ENCODE measurements around the gene RYR1. TPM values are rescaled to one million over a fixed set of nuclear protein-coding genes. Genes with fewer than 3 reads are reported as not detected.
"Not testable (repeated sequence)": the region's sequence is repeated elsewhere in the genome, so short reads cannot be mapped to it uniquely, and the experiment has no call there.

The RYR1 gene
- polyA plus RNA-seq, 1 experiment, result not detected

DNA sequence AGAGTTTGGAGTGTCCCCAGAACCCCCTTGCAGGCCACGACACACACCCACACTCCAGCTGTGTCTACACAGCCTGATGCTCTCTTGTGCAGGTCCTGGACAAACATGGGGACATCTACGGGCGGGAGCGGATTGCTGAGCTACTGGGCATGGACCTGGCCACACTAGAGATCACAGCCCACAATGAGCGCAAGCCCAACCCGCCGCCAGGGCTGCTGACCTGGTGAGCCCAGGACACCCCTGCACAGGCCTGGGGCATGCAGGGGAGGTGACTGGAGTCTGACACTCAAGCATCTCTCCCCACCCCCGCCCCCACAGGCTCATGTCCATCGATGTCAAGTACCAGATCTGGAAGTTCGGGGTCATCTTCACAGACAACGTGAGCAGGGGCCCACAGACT is 144.3 kb downstream of the RYR1 start:
- POLR2A ChIA-PET, result no interaction called here
- DNase-seq (ENCODE audit: low read depth, low spot score), result no peak
- TF ChIP-seq, protein P1, sequence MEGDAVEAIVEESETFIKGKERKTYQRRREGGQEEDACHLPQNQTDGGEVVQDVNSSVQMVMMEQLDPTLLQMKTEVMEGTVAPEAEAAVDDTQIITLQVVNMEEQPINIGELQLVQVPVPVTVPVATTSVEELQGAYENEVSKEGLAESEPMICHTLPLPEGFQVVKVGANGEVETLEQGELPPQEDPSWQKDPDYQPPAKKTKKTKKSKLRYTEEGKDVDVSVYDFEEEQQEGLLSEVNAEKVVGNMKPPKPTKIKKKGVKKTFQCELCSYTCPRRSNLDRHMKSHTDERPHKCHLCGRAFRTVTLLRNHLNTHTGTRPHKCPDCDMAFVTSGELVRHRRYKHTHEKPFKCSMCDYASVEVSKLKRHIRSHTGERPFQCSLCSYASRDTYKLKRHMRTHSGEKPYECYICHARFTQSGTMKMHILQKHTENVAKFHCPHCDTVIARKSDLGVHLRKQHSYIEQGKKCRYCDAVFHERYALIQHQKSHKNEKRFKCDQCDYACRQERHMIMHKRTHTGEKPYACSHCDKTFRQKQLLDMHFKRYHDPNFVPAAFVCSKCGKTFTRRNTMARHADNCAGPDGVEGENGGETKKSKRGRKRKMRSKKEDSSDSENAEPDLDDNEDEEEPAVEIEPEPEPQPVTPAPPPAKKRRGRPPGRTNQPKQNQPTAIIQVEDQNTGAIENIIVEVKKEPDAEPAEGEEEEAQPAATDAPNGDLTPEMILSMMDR (IDR thresholded peaks at IDR 0.05; ENCODE audit: low read depth, low read length), result no peak
- no peak overlapping the region for H3K27ac ChIP-seq (ENCODE audit: low read depth, low read length)
- CTCF ChIA-PET, result no interaction called here
- H3K27me3 ChIP-seq (ENCODE audit: control insufficient read depth, insufficient read depth, low read length), result no peaks in the 10 kb centered on the region
- H3K9me3 ChIP-seq (ENCODE audit: control insufficient read depth, insufficient read depth, low read length), result no peaks in the 10 kb centered on the region
- H3K4me3 ChIP-seq (ENCODE audit: low read depth, low read length), result no peak overlapping the region

DNA sequence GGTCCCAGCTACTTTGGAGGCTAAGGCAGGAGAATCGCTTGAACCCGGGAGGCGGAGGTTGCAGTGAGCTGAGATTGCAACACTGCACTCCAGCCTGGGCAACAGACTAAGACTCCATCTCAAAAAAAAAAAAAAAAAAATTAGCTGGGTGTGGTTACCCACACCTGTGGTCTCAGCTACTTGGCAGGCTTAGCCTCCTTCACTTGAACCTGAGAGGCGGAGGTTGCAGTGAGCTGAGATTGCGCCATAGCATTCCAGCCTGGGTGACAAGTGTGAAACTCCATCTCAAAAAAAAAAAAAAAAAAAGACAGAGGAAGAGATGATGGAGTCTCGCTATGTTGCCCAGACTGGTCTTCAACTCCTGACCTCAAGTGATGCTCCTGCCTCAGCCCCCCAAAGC is 145.8 kb downstream of the RYR1 start:
- POLR2A ChIA-PET; H3K4me3 ChIP-seq (ENCODE audit: low read depth, low read length); H3K27ac ChIP-seq (ENCODE audit: low read depth, low read length); H3K9me3 ChIP-seq (ENCODE audit: control insufficient read depth, insufficient read depth, low read length); CTCF ChIA-PET; DNase-seq (ENCODE audit: low read depth, low spot score); H3K27me3 ChIP-seq (ENCODE audit: control insufficient read depth, insufficient read depth, low read length): not testable (repeated sequence)

DNA sequence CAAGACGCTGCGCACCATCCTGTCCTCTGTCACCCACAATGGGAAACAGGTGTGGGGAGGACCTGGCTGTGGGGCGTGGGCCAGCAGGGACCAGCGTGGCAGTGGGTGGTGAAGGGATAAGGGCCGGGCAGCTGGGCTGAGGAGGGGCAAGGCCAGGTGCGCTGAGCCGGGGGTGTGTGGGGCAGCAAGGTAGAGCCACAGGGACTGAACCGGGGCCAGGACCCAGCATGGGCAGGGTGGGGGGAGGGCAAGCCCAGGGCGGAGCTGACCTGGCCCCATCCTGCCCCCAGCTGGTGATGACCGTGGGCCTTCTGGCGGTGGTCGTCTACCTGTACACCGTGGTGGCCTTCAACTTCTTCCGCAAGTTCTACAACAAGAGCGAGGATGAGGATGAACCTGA is 146.6 kb downstream of the RYR1 start:
- Histone ChIP-seq H3K9me3 (ENCODE audit: control insufficient read depth, insufficient read depth, low read length) (no peaks in the 10 kb centered on the region), H3K4me3 (ENCODE audit: low read depth, low read length) (no peak overlapping the region), H3K27me3 (ENCODE audit: control insufficient read depth, insufficient read depth, low read length) (no peaks in the 10 kb centered on the region), H3K27ac (ENCODE audit: low read depth, low read length) (no peak overlapping the region)
- ChIA-PET POLR2A (no interaction called here), CTCF (no interaction called here)
- TF ChIP-seq, protein P1 (IDR thresholded peaks at IDR 0.05; ENCODE audit: low read depth, low read length), result no peak
- no peak for DNase-seq (ENCODE audit: low read depth, low spot score)

DNA sequence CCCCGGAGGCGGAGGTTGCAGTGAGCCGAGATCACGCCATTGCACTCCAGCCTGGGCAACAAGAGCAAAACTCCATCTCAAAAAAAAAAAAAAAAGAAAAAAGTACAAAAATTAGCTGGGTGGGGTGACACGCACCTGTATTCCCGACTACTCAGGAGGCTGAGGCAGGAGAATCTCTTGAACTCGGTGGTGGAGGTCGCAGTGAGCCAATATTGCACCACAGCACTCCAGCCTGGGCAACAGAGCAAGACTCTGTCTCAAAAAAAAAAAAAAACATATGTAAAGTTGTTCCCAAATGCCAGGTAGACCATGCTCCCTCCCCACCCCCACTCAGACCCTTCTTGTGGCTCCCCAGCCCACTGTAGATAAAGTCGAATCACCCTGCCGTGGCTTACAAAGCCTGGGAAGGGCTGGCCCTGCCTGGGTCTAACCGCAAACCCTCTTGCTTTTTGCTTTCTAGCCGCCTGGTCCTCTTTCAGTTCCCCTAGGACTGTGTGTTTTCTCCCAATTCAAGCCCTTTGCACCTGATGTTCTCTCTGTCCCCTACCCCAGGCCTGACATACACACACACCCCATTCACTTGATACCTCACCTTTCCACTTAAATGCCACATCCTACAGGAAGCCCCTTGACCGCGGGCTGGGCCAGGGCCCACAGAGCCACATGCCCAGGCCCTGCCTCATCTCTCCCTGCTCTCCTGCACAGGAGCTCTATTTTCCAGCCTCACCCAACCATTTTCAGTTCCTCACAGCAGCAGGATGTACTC is 149.9 kb downstream of the RYR1 start:
- ChIA-PET POLR2A (no interaction called here), CTCF (interaction anchor here (0.7 kb wide), 1 partner anchor 310 kb away, joined by 3 read pairs; no protein-coding TSS in a partner anchor)
- Histone ChIP-seq H3K9me3 (ENCODE audit: control insufficient read depth, insufficient read depth, low read length) (no peaks in the 10 kb centered on the region), H3K27ac (ENCODE audit: low read depth, low read length) (no peak overlapping the region), H3K4me3 (ENCODE audit: low read depth, low read length) (no peak overlapping the region), H3K27me3 (ENCODE audit: control insufficient read depth, insufficient read depth, low read length) (no peaks in the 10 kb centered on the region)
- TF ChIP-seq, protein P1 (IDR thresholded peaks at IDR 0.05; ENCODE audit: low read depth, low read length), result no peak
- no peak for DNase-seq (ENCODE audit: low read depth, low spot score)

DNA sequence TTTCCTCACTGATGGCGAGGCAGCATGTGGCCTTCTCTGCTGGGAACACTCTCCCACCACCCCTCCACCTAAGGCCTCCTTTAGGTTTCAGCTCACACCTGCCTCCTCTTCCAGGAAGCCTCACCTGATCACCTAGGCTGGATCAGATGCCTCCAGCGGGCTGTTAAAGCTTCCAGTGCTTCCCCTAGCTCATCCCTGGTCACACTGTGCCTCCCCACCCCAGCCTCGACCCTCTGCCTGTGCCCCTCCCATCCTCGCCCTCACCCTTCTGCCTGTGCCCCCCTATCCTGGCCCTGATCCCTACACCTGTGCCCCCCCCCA is 150.5 kb downstream of the RYR1 start:
- TF ChIP-seq, protein P1 (IDR thresholded peaks at IDR 0.05; ENCODE audit: low read depth, low read length), result no peak
- no peak overlapping the region for H3K4me3 ChIP-seq (ENCODE audit: low read depth, low read length)
- POLR2A ChIA-PET, result no interaction called here
- H3K9me3 ChIP-seq (ENCODE audit: control insufficient read depth, insufficient read depth, low read length), result no peaks in the 10 kb centered on the region
- DNase-seq (ENCODE audit: low read depth, low spot score), result no peak
- no peaks in the 10 kb centered on the region for H3K27me3 ChIP-seq (ENCODE audit: control insufficient read depth, insufficient read depth, low read length)
- CTCF ChIA-PET, result no interaction called here
- no peak overlapping the region for H3K27ac ChIP-seq (ENCODE audit: low read depth, low read length)
